Smooth muscle cell (in vitro differentiated cells): ENCODE data around the gene SAMD4A. TPM values are rescaled to one million over a fixed set of nuclear protein-coding genes. Genes with fewer than 3 reads are reported as not detected.

Experiments
- DNase-seq: peaks from one replicate; lab custom pipeline; 2025; ENCODE audit not compliant: unreplicated experiment; lab: John Stamatoyannopoulos, UW
- H2AFZ ChIP-seq: fragments of 200-600 bp; sonication (generic); 2 replicates; pipeline ENCODE4 v1.6.0; 2016; ENCODE audit warnings: antibody characterized with exemption, low read depth, mild to moderate bottlenecking
- H3F3A ChIP-seq: fragments of 200-600 bp; sonication (generic); 2 replicates; pipeline ENCODE4 v1.6.0; 2017; ENCODE audit warnings: antibody characterized with exemption, low read depth
- H3K27ac ChIP-seq: fragments of 200-600 bp; sonication (generic); 2 replicates; pipeline ENCODE4 v1.5.1; 2016; ENCODE audit warnings: low read depth, mild to moderate bottlenecking
- H3K27me3 ChIP-seq: fragments of 200-600 bp; sonication (generic); 2 replicates; pipeline ENCODE4 v1.6.1; 2016; ENCODE audit warnings: low read depth, mild to moderate bottlenecking
- H3K36me3 ChIP-seq: fragments of 200-600 bp; sonication (generic); 2 replicates; pipeline ENCODE4 v1.5.1; 2016; ENCODE audit warnings: low read depth
- H3K4me1 ChIP-seq: fragments of 200-600 bp; sonication (generic); 2 replicates; pipeline ENCODE4 v1.5.1; 2016; ENCODE audit warnings: low read depth
- H3K4me2 ChIP-seq: fragments of 200-600 bp; sonication (generic); 2 replicates; pipeline ENCODE4 v1.6.0; 2016; ENCODE audit warnings: mild to moderate bottlenecking
- H3K4me3 ChIP-seq: fragments of 200-600 bp; sonication (generic); 2 replicates; pipeline ENCODE4 v1.5.1; 2016; ENCODE audit warnings: mild to moderate bottlenecking
- H3K79me2 ChIP-seq: fragments of 200-600 bp; sonication (generic); 2 replicates; pipeline ENCODE4 v1.6.0; 2016; ENCODE audit warnings: low read depth, mild to moderate bottlenecking
- H3K9ac ChIP-seq: fragments of 200-600 bp; sonication (generic); 2 replicates; pipeline ENCODE4 v1.6.0; 2016; ENCODE audit warnings: low read depth
- H3K9me3 ChIP-seq: fragments of 200-600 bp; sonication (generic); replicated peaks from 2 replicates; pipeline ENCODE4 v1.5.1; 2016; ENCODE audit warnings: low read depth
- H4K20me1 ChIP-seq: fragments of 200-600 bp; sonication (generic); 2 replicates; pipeline ENCODE4 v1.6.0; 2016; ENCODE audit warnings: low read depth
- WGBS: methylation state at CpG from one replicate; pipeline ENCODE4 v1.1.7; 2016; ENCODE audit warnings: low lambda C conversion rate; 5-methylcytosine and 5-hydroxymethylcytosine counted together
- polyA plus RNA-seq: library from polyadenylated mRNA; unstranded; fragments of >200 nt; fragmentation: Nextera tagmentation; extraction: Ambion mirVana; gene quantifications from 2 replicates; pipeline ENCODE4 v1.2.1, GENCODE V29; 2016
- total RNA-seq: library from RNA; depleted of rRNA; stranded (reverse); fragments of >200 nt; gene quantifications from 2 replicates; pipeline ENCODE4 v1.2.3, GENCODE V29; 2014
- TF ChIP-seq, protein P1 (sequence below): fragments of 200-600 bp; sonication (generic); IDR thresholded peaks from 2 replicates; pipeline ENCODE4 v1.5.1; 2017; ENCODE audit warnings: borderline replicate concordance, mild to moderate bottlenecking, antibody characterized with exemption; ENCODE audit not compliant: insufficient read depth, poor library complexity, severe bottlenecking

Gene SAMD4A
- total and polyA plus RNA-seq, 2 experiments from 2014 or later: 9.2 to 36.7 TPM

DNA sequence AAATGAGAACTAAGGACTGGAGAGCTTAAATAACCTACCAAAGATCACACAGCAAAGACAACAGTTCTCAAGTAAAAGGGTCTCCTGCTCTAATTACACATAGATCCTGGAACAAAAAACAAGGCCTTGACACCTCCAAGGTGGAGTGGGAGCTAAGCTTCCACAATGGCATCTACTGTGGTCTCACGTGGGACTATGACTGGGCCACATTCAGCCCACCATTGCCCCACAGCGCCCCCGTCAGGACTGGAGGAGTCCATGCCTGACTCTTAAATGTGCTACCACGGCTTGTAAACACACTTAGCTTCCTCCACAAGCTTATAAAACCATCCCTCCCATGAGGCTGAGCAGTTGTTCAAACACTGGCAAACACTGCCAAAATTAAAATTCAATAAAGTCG is 247.1 kb downstream of the SAMD4A start:
- Histone ChIP-seq H3K4me2 (no peak overlapping the region), H3K9me3 (no peaks in the 10 kb centered on the region), H2AFZ (no peak overlapping the region), H3K27me3 (no peaks in the 10 kb centered on the region), H3F3A (no peaks in the 10 kb centered on the region), H3K27ac (no peak overlapping the region), H4K20me1 (no peaks in the 10 kb centered on the region), H3K4me3 (no peak overlapping the region), H3K36me3 (no peaks in the 10 kb centered on the region), H3K4me1 (peaks cover 18% of the 10 kb centered on the region), H3K9ac (no peak overlapping the region), H3K79me2 (no peaks in the 10 kb centered on the region)
- DNase-seq: no peak
- TF ChIP-seq, protein P1, sequence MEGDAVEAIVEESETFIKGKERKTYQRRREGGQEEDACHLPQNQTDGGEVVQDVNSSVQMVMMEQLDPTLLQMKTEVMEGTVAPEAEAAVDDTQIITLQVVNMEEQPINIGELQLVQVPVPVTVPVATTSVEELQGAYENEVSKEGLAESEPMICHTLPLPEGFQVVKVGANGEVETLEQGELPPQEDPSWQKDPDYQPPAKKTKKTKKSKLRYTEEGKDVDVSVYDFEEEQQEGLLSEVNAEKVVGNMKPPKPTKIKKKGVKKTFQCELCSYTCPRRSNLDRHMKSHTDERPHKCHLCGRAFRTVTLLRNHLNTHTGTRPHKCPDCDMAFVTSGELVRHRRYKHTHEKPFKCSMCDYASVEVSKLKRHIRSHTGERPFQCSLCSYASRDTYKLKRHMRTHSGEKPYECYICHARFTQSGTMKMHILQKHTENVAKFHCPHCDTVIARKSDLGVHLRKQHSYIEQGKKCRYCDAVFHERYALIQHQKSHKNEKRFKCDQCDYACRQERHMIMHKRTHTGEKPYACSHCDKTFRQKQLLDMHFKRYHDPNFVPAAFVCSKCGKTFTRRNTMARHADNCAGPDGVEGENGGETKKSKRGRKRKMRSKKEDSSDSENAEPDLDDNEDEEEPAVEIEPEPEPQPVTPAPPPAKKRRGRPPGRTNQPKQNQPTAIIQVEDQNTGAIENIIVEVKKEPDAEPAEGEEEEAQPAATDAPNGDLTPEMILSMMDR: peak; percentile 17
- 80% methylated on average over 5 of the region's 5 CpGs for WGBS

DNA sequence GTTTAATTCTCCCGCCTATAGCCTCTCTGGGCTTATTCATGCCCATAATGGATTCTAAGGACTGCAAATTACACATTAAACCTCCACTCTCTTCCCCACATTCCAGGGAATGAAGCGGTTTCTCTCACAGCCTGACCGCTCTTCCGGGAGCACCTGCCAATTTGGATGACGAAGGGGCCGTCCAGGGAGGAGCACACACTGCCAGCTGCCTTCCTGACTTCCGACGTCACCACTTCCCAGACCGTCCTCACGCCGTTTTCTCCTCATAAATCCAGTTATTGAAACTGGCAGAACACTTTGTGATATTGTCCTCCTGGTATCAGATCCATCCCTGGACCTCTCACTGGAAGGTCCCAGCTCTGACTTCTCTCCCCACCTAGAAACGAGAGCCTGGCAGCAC is 248.1 kb downstream of the SAMD4A start:
- TF ChIP-seq, protein P1: no peak
- Histone ChIP-seq H3K36me3 (no peaks in the 10 kb centered on the region), H3K9ac (no peak overlapping the region), H3F3A (no peaks in the 10 kb centered on the region), H3K9me3 (no peaks in the 10 kb centered on the region), H3K27me3 (no peaks in the 10 kb centered on the region), H2AFZ (no peak overlapping the region), H3K79me2 (no peaks in the 10 kb centered on the region), H3K4me2 (no peak overlapping the region), H3K4me3 (no peak overlapping the region), H3K4me1 (peaks cover 23% of the 10 kb centered on the region), H4K20me1 (no peaks in the 10 kb centered on the region), H3K27ac (no peak overlapping the region)
- WGBS: 84% methylated on average over 12 of the region's 12 CpGs
- DNase-seq: no peak

DNA sequence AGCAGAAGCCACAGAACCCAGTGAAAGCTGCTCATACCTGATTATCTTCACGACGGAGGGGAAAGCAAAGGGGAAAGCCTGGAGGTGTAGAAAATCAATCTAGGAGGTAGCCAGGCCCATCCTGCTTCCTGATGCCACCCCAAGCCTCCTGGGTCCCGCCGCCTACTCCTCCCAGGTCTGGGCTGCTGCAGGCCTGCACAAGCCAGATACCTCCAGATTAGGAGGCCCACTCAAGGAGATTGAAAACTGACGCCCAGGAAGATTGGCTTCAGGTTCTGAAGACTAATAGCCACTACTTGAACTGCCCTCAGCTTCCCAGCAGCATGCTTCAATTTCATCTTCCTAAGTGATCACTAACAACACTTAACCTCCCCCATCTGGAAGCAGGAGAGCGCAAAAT is 248.6 kb downstream of the SAMD4A start:
- no peak overlapping the region for H3K4me3 ChIP-seq

DNA sequence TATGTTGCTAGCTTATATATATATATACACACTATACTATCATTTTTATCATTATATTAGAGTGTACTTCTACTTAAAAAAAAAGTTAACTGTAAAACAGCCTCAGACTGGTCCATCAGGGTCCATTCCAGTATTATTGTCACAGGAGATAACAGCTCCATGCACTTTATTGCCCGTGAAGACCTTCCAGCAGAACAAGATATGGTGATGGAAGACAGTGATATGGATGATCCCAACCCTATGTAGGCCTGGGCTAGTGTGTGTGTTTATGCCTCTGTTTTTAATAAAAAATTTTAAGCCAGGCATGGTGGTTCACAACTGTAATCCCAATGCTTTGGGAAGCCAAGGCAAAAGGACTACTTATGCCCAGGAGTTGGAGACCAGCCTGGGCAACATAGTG is 249.5 kb downstream of the SAMD4A start:
- 66% methylated on average over 1 of the region's 1 CpG for WGBS
- H3F3A ChIP-seq: no peaks in the 10 kb centered on the region
- H3K9ac ChIP-seq: no peak overlapping the region
- H3K27me3 ChIP-seq: no peaks in the 10 kb centered on the region
- peaks cover 23% of the 10 kb centered on the region for H3K4me1 ChIP-seq
- H3K27ac ChIP-seq: no peak overlapping the region
- H3K36me3 ChIP-seq: no peaks in the 10 kb centered on the region
- no peaks in the 10 kb centered on the region for H4K20me1 ChIP-seq
- no peak overlapping the region for H3K4me3 ChIP-seq
- H3K79me2 ChIP-seq: no peaks in the 10 kb centered on the region
- TF ChIP-seq, protein P1: no peak
- no peaks in the 10 kb centered on the region for H3K9me3 ChIP-seq
- no peak overlapping the region for H2AFZ ChIP-seq
- H3K4me2 ChIP-seq: no peak overlapping the region
- no peak for DNase-seq

More for the DNA sequence above, 248.6 kb downstream of the SAMD4A start:
- Histone ChIP-seq H3K79me2 (no peaks in the 10 kb centered on the region), H3K9me3 (no peaks in the 10 kb centered on the region), H3K4me2 (no peak overlapping the region), H3K36me3 (no peaks in the 10 kb centered on the region), H3F3A (no peaks in the 10 kb centered on the region), H3K27ac (no peak overlapping the region), H2AFZ (no peak overlapping the region), H4K20me1 (no peaks in the 10 kb centered on the region), H3K9ac (no peak overlapping the region), H3K4me1 (peaks cover 23% of the 10 kb centered on the region), H3K27me3 (no peaks in the 10 kb centered on the region)
- WGBS: 78% methylated on average over 6 of the region's 6 CpGs
- no peak for DNase-seq
- TF ChIP-seq, protein P1: no peak
